Epithelial cell of esophagus (primary cell): ENCODE results near the gene VANGL1.

Experiments used
- DNase-seq: peaks from one replicate; pipeline ENCODE4 v3.0.0; 2010; ENCODE audit warnings: low read depth
- H3K4me3 ChIP-seq: 2 replicates; pipeline ENCODE4 v1.5.1; 2011; ENCODE audit warnings: mild to moderate bottlenecking, low read length, control low read depth
- TF ChIP-seq, protein P1 (sequence below): IDR thresholded peaks from 2 replicates; pipeline ENCODE4 v1.5.1; 2011; ENCODE audit warnings: low read depth, mild to moderate bottlenecking, low read length, control low read depth, inconsistent platforms; ENCODE audit not compliant: insufficient read depth; ENCODE audit errors: missing control alignments

Gene VANGL1

DNA sequence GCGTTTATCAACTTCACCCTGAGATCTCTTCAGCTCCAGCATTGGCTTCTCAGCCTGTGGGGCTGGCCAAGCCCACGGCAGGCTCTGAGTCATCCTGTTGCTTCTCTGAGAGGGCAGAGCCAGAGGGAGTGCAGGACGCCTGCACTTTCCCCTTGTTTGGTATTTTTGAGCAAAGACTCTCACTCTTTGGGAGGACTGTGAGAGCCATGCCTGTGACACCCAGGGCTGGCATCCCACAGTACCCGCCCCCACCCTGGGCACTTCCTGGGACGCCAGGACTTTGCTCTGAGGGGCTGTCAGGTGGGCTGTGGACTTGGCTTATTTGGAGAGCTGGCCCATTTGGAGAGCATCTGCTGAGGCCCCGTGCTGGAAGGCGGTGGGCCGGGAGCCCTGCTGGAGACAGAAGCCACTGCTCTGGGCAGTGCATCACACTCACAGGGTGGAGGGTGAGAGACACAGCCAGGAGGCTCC lies 37.4 kb downstream of the VANGL1 start:
- TF ChIP-seq, protein P1, sequence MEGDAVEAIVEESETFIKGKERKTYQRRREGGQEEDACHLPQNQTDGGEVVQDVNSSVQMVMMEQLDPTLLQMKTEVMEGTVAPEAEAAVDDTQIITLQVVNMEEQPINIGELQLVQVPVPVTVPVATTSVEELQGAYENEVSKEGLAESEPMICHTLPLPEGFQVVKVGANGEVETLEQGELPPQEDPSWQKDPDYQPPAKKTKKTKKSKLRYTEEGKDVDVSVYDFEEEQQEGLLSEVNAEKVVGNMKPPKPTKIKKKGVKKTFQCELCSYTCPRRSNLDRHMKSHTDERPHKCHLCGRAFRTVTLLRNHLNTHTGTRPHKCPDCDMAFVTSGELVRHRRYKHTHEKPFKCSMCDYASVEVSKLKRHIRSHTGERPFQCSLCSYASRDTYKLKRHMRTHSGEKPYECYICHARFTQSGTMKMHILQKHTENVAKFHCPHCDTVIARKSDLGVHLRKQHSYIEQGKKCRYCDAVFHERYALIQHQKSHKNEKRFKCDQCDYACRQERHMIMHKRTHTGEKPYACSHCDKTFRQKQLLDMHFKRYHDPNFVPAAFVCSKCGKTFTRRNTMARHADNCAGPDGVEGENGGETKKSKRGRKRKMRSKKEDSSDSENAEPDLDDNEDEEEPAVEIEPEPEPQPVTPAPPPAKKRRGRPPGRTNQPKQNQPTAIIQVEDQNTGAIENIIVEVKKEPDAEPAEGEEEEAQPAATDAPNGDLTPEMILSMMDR: no peak
- H3K4me3 ChIP-seq: no peak overlapping the region
- peak; percentile 81 for DNase-seq

DNA sequence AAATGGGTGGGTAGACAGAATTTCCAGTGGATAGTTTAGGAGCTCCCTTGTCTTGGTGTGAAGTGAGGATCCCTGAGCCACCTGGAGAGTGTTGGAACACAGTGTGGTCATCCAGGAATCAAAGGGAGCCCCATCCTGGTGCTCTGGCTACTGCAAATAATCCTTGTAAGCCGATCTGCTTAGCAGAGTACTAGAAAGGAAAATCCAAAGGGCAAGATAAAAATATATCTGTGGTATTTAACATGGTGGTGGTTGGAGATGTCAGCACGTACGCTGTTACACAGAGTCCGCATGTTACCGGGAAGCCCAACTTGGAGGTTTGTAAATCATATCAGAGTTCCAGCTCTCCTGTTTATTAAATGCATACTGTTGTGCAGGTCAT lies 39.0 kb downstream of the VANGL1 start:
- no peak for DNase-seq
- no peak overlapping the region for H3K4me3 ChIP-seq
- TF ChIP-seq, protein P1: no peak

DNA sequence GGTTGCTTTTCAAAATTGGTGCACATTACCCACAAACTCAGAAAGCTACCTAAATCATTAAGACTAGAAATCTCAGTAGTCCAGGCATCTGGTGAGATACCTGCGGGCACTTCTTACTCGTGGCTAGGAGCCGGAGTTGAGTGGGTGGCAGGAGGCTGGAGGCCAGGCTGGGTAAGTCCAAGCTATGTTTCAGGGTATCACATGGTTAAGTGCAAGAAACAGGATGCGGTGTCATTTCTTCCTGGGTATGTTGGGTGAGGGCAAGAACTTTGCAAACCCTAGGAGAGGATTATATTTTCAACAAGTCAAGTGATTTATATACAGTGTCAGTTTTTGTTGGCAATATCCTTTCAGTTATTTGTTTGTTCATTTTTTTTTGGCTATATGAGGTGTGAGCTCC lies 41.0 kb downstream of the VANGL1 start:
- H3K4me3 ChIP-seq: no peak overlapping the region
- no peak for DNase-seq
- TF ChIP-seq, protein P1: no peak

DNA sequence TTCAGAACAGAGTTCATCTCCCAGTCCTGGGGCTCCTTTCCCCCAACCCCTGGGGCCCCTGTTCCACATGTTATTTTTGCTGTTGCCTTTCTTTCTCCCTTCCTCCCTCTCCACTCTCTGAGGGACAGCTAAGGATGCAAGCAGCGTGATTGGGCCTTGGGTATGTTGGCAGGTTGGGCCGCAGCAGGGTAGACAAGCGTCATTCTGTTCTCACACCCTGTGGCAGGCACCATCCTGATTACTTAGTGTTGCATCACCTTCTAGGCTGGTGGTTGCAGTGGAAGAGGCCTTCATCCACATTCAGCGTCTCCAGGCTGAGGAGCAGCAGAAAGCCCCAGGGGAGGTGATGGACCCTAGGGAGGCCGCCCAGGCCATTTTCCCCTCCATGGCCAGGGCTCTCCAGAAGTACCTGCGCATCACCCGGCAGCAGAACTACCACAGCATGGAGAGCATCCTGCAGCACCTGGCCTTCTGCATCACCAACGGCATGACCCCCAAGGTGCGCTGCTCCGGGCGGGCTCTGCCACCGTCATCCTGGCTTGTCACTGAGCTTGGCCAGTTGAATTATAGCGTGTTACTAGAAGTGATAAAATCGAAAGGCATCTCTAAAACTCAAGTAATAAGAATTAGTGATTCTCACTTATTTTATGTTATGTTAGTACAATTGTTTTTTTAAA lies 43.4 kb downstream of the VANGL1 start:
- no peak overlapping the region for H3K4me3 ChIP-seq
- TF ChIP-seq, protein P1: no peak
- DNase-seq: no peak

DNA sequence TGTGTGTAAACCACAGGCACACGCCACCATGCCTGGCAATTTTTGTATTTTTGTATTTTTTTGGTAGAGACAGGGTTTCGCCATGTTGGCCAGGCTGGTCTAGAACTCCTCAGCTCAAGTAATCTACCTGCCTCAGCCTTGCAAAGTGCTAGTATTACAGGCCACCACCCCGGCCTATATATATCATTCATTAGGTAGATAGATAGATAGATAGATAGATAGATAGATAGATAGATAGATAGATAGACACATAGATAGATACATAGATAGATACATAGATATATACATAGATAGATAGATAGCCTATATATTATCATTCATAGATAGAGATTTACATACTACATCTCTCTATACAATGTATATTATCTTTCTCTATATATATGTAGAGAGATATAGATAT lies 46.0 kb downstream of the VANGL1 start:
- H3K4me3 ChIP-seq: no peak overlapping the region
- TF ChIP-seq, protein P1: no peak
- no peak for DNase-seq

DNA sequence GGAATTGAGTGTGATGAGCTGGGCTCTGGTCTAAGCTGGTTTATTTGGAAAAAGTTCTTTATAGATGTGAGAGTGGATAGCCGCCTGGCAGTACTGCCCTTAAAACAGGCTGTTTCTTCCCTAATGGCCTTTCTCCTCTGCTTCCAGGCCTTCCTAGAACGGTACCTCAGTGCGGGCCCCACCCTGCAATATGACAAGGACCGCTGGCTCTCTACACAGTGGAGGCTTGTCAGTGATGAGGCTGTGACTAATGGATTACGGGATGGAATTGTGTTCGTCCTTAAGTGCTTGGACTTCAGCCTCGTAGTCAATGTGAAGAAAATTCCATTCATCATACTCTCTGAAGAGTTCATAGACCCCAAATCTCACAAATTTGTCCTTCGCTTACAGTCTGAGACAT lies 49.2 kb downstream of the VANGL1 start:
- TF ChIP-seq, protein P1: no peak
- DNase-seq: no peak
- H3K4me3 ChIP-seq: no peak overlapping the region

DNA sequence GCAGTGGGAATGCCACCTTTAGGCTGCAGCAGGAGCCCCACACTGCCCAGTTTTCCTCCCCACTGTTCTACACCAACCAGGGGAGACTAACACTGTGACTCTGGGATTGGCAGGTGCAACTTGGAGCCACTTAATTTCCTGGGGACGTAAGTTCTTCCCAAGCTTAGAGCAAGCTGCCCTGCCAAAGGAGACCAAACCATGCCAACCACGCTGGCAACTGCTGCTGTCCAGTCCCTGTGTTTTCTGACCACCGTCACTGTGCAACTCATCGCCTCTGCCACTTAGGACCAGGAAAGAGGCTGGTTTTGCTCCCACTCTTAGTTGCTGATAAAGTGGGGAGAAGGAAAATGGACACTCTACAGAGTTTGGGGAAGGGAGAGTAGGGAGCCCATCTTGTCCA lies 50.5 kb downstream of the VANGL1 start:
- TF ChIP-seq, protein P1: no peak
- H3K4me3 ChIP-seq: no peak overlapping the region
- DNase-seq: no peak
